ENCODE measurements around the gene DROSHA.

Gene DROSHA

GRCh38 chr5:31464081-31464480 is 67.8 kb downstream of the DROSHA start:
- DNase-seq (ENCODE audit: low read depth): no peak

GRCh38 chr5:31463351-31463750 is 68.5 kb downstream of the DROSHA start:
- DNase-seq (ENCODE audit: low read depth): no peak

GRCh38 chr5:31459594-31459993 is 72.3 kb downstream of the DROSHA start:
- DNase-seq (ENCODE audit: low read depth): no peak

- DNase-seq (ENCODE audit: low read depth): no peak
These were observed 76.7 kb downstream of the DROSHA start for GRCh38 chr5:31455172-31455571.

GRCh38 chr5:31453522-31453921 is 78.4 kb downstream of the DROSHA start:
- DNase-seq (ENCODE audit: low read depth): no peak

- no peak for DNase-seq (ENCODE audit: low read depth)
These were observed 79.6 kb downstream of the DROSHA start for GRCh38 chr5:31452314-31452713.

- DNase-seq (ENCODE audit: low read depth): no peak
These were observed 81.9 kb downstream of the DROSHA start for GRCh38 chr5:31449962-31450361.

GRCh38 chr5:31449174-31449573 is 82.7 kb downstream of the DROSHA start:
- no peak for DNase-seq (ENCODE audit: low read depth)

- no peak for DNase-seq (ENCODE audit: low read depth)
These were observed 86.8 kb downstream of the DROSHA start for GRCh38 chr5:31445041-31445600.

- no peak for DNase-seq (ENCODE audit: low read depth)
These were observed 88.3 kb downstream of the DROSHA start for GRCh38 chr5:31443572-31443971.

- no peak for DNase-seq (ENCODE audit: low read depth)
These were observed 89.7 kb downstream of the DROSHA start for GRCh38 chr5:31442058-31442745.

- no peak for DNase-seq (ENCODE audit: low read depth)
These were observed 95.0 kb downstream of the DROSHA start for GRCh38 chr5:31436851-31437250.

GRCh38 chr5:31435730-31436129 is 96.2 kb downstream of the DROSHA start:
- DNase-seq (ENCODE audit: low read depth): no peak

- no peak for DNase-seq (ENCODE audit: low read depth)
These were observed 97.0 kb downstream of the DROSHA start for GRCh38 chr5:31434898-31435297.

GRCh38 chr5:31433229-31433628 is 98.7 kb downstream of the DROSHA start:
- no peak for DNase-seq (ENCODE audit: low read depth)

GRCh38 chr5:31427724-31428309 is 104.1 kb downstream of the DROSHA start:
- DNase-seq (ENCODE audit: low read depth): no peak

GRCh38 chr5:31427013-31427723 is 104.7 kb downstream of the DROSHA start:
- no peak for DNase-seq (ENCODE audit: low read depth)

GRCh38 chr5:31421806-31422586 is 109.9 kb downstream of the DROSHA start:
- DNase-seq (ENCODE audit: low read depth): no peak

GRCh38 chr5:31417512-31417911 is 114.4 kb downstream of the DROSHA start:
- DNase-seq (ENCODE audit: low read depth): no peak

- no peak for DNase-seq (ENCODE audit: low read depth)
These were observed 115.3 kb downstream of the DROSHA start for GRCh38 chr5:31416547-31416946.

GRCh38 chr5:31415960-31416359 is 115.9 kb downstream of the DROSHA start:
- DNase-seq (ENCODE audit: low read depth): no peak

Data from GM04503 (cell line).